Panc1 (cell line): ENCODE results near the gene DACH1. TPM values are rescaled to one million over a fixed set of nuclear protein-coding genes. Genes with fewer than 3 reads are reported as not detected.

Source experiments
- ATAC-seq: fragments of 200-7000 bp; cut with Tn5 transposase; 2 replicates; pipeline ENCODE4 v1.9.1; 2020; ENCODE audit warnings: mild to moderate bottlenecking, moderate library complexity
- BruUV-seq: library from RNA; stranded (reverse); fragments of 400-500 nt; replicated peaks from 2 replicates; lab custom pipeline; 2021; lab: Mats Ljungman, UMichigan
- CTCF ChIA-PET: fragments of 300-600 bp; sonication (Branson Sonifier 250); formaldehyde crosslinking; loops from one replicate; lab custom pipeline; 2022; ENCODE audit warnings: antibody characterized with exemption; lab: Charles Lee
- POLR2A ChIA-PET: fragments of 300-600 bp; sonication (Branson Sonifier 250); formaldehyde crosslinking; loops from one replicate; lab custom pipeline; 2022; ENCODE audit warnings: antibody characterized with exemption; lab: Charles Lee
- DNase-seq: peaks from one replicate; pipeline ENCODE4 v3.0.0-alpha.2; 2010; ENCODE audit warnings: low read depth, low spot score
- H3K27ac ChIP-seq: 2 replicates; pipeline ENCODE4 v1.5.1; 2011; ENCODE audit warnings: mild to moderate bottlenecking, low read length, inconsistent platforms
- H3K27me3 ChIP-seq: fragments of 200-500 bp; sonication (Bioruptor generic); 2 replicates; pipeline ENCODE4 v1.6.0; 2014; ENCODE audit warnings: low read length, inconsistent platforms; ENCODE audit not compliant: control insufficient read depth, insufficient read depth
- H3K36me3 ChIP-seq: fragments of 200-500 bp; sonication (Bioruptor generic); 2 replicates; pipeline ENCODE4 v1.5.1; 2014; ENCODE audit warnings: inconsistent platforms, mild to moderate bottlenecking, low read length, moderate library complexity; ENCODE audit not compliant: control insufficient read depth, insufficient read depth
- H3K4me1 ChIP-seq: 2 replicates; pipeline ENCODE4 v1.5.1; 2011; ENCODE audit warnings: inconsistent platforms, mild to moderate bottlenecking, low read length, moderate library complexity; ENCODE audit not compliant: control insufficient read depth, insufficient read depth
- H3K4me3 ChIP-seq, 2 experiments: 2 replicates each; pipeline ENCODE4 v1.5.1; 2011 to 2012; ENCODE audit warnings: low read depth in 2 of 2, low read length in 2 of 2, mild to moderate bottlenecking in 2 of 2, inconsistent platforms in 1 of 2, moderate library complexity in 1 of 2
- H3K9me3 ChIP-seq: fragments of 200-500 bp; sonication (Bioruptor generic); 2 replicates; pipeline ENCODE4 v1.5.1; 2014; ENCODE audit warnings: low read depth, mild to moderate bottlenecking, inconsistent platforms, low read length, moderate library complexity; ENCODE audit not compliant: control insufficient read depth, insufficient read depth
- CTCF ChIP-seq: fragments of 450-650 bp; IDR thresholded peaks from 2 replicates; pipeline ENCODE4 v1.5.1; 2017; ENCODE audit warnings: mild to moderate bottlenecking
- POLR2AphosphoS5 ChIP-seq: IDR thresholded peaks from 2 replicates; pipeline ENCODE4 v1.6.1; 2012; ENCODE audit warnings: mild to moderate bottlenecking, low read depth, low read length, moderate library complexity
- REST ChIP-seq, 2 experiments: IDR thresholded peaks; 2 replicates each; pipeline ENCODE4 v1.6.1; 2011 to 2012; ENCODE audit warnings: low read depth in 2 of 2, control low read depth in 1 of 2, low read length in 1 of 2, mild to moderate bottlenecking in 1 of 2, moderate library complexity in 1 of 2; ENCODE audit not compliant: insufficient read depth in 1 of 2
- SIN3A ChIP-seq: IDR thresholded peaks from 2 replicates; pipeline ENCODE4 v1.6.1; 2012; ENCODE audit warnings: low read depth, mild to moderate bottlenecking, low read length, moderate library complexity, borderline replicate concordance; ENCODE audit not compliant: insufficient read depth
- TCF7L2 ChIP-seq: IDR thresholded peaks from 2 replicates; pipeline ENCODE4 v1.6.1; 2011; ENCODE audit warnings: mild to moderate bottlenecking, low read depth, low read length, inconsistent platforms
- in situ Hi-C: cut with HindIII; loops from 2 replicates; pipeline ENCODE4 v1.10.0; 2016; ENCODE audit warnings: low sequenced_read_pairs, low pct_unique_long_range_greater_than_20kb
- intact Hi-C: fragments of 100-400 bp; cut with micrococcal nuclease; formaldehyde crosslinking; loops from one replicate; pipeline ENCODE4 v1.10.0; 2022; ENCODE audit not compliant: unreplicated experiment
- total RNA-seq: library from RNA; stranded (reverse); gene quantifications from one replicate; pipeline ENCODE4 v1.2.1, GENCODE V29; 2021; ENCODE audit not compliant: unreplicated experiment

The DACH1 gene
- total RNA-seq, 1 experiment from 2014 or later, result 0.54 TPM

GRCh38 chr13:71685072-71685471 is 181.9 kb downstream of the DACH1 start:
- Histone ChIP-seq H3K36me3 (no peaks in the 10 kb centered on the region), H3K27me3 (no peaks in the 10 kb centered on the region), H3K4me3 (no peak overlapping the region), H3K9me3 (no peaks in the 10 kb centered on the region), H3K4me1 (no peaks in the 10 kb centered on the region), H3K27ac (no peak overlapping the region)
- in situ Hi-C loops (no loop called here), intact Hi-C loops (no loop called here)
- BruUV-seq, result no TSS peak
- TF ChIP-seq CTCF (no peak), TCF7L2 (no peak), POLR2AphosphoS5 (no peak), REST (IDR thresholded peaks at IDR 0.05; ENCODE audit: insufficient read depth in 1 of 2, low read depth in 2 of 2, low read length in 1 of 2) (no peak), SIN3A (no peak)
- DNase-seq (no peak), ATAC-seq (no peak)
- POLR2A ChIA-PET, result no interaction called here
- CTCF ChIA-PET, result no interaction called here

- ChIA-PET POLR2A (no interaction called here), CTCF (no interaction called here)
- BruUV-seq, result no TSS peak
- no peak overlapping the region for H3K27ac ChIP-seq
- no peaks in the 10 kb centered on the region for H3K36me3 ChIP-seq
- intact Hi-C loops (no loop called here), in situ Hi-C loops (no loop called here)
- H3K4me3 ChIP-seq, result no peak overlapping the region
- DNase-seq (no peak), ATAC-seq (no peak)
- TF ChIP-seq CTCF, result no peak
- no peak for TF ChIP-seq POLR2AphosphoS5
- no peak for TF ChIP-seq REST (IDR thresholded peaks at IDR 0.05; ENCODE audit: insufficient read depth in 1 of 2, low read depth in 2 of 2, low read length in 1 of 2)
- no peak for TF ChIP-seq SIN3A
- TF ChIP-seq TCF7L2, result no peak
- no peaks in the 10 kb centered on the region for H3K9me3 ChIP-seq
- no peaks in the 10 kb centered on the region for H3K27me3 ChIP-seq
- no peaks in the 10 kb centered on the region for H3K4me1 ChIP-seq
These were observed 184.9 kb downstream of the DACH1 start for GRCh38 chr13:71681901-71682613.
